HG03378 (cell line): ENCODE results near the gene TUBAL3.
"Not testable (repeated sequence)": the region's sequence is repeated elsewhere in the genome, so short reads cannot be mapped to it uniquely, and the experiment has no call there.

Experiments
- ATAC-seq: cut with Tn5 transposase; IDR thresholded peaks from one replicate; pipeline ENCODE4 v1.9.1; 2021; ENCODE audit warnings: mild to moderate bottlenecking, moderate library complexity; ENCODE audit not compliant: unreplicated experiment

Gene TUBAL3

DNA sequence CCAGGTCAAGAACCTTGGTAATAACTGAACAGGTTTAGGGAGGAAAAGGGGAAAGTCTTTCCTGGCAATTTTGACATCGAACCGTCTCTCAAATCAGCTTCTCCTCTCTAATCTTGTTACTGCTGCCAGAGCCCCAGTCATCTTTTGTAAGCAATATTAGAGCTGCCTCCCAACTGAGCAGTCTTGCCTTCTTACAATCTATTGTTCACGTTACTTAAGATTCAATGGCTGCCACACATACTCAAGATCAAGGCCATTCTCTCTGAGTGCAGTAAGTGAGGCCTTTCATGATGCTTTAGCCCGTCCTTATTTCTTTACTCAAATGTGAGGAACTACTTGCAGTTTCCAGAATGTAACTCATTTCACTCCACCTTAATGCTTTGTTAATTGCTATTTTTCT, 20.1 kb upstream of the TUBAL3 start:
- ATAC-seq: no peak

GRCh38 chr10:5423771-5424170, 19.1 kb upstream of the TUBAL3 start:
- ATAC-seq: no peak

DNA sequence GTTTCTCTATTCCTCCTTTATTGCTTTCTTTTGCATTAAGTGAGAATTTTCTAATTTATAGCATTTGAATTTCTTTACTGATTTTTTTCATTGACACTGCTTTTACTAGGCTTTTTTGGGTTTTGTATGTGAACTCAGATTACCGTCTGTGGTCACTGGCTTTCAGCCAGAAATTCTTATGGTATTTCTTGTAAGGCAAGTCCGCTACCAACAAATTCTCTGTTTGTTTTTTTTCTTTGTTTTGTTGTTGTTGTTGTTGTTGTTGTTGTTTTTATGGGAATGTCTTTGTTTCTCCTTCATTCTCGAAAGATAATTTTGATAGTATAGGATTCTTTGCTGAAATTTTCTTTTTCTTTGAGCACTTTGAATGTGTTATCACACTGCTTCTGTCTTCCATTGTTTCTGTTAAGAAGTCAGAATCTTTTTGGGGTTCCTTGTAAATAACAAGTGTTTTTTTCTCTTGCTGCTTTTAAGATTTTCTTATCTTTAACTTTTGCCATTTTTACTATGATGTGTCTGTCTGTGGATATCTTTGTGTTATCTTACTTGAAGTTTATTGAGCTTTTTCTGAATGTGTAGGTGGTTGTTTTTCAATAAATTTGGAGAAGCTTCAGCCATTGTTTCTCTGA, 15.0 kb upstream of the TUBAL3 start:
- no peak for ATAC-seq

GRCh38 chr10:5418584-5418983, 14.0 kb upstream of the TUBAL3 start:
- no peak for ATAC-seq

DNA sequence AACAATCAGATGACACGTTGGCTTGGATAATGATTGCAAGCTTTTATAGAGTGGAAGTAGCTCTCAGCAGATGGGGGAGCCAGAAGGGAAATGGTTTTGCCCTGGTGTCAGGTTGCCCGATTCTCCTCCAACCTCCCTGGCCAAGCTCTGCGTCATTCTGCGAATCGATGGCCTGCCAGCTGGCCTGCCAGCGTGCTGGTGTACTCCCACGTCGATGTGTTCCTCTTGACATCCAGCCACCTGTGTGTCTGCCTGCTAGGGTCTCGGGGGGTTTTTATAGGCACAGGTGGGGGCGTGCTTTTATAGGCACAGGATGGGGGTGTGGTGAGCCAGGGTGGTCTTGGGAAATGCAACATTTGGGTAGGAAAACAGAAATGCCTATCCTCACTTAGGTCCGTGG, 12.4 kb upstream of the TUBAL3 start:
- ATAC-seq: no peak

GRCh38 chr10:5413012-5413938, 8.6 kb upstream of the TUBAL3 start:
- ATAC-seq: no peak

GRCh38 chr10:5412277-5412941, 7.8 kb upstream of the TUBAL3 start, which contains the start of gene NET1:
NET1 (plus strand) TSS chr10:5412557; CDS start chr10:5412693, 136 bp downstream.
- ATAC-seq: peak; percentile 93

DNA sequence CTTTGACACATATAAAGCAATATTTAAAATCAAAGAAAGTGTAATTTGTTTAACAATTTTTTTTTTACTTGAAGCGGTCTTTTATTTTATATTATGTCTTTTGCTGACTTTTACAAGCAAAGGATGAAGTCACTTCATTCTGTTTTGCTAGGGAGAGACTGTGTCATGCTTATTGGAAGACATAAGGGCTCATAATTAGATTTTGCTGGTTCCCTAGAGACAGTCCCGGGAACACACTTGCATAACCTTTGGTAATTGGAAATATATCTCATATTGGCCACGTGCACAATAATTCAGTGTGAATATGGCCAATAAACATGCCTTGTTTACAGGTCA, 7.3 kb upstream of the TUBAL3 start:
- peak; percentile 13 for ATAC-seq

- ATAC-seq: not testable (repeated sequence)
Measured at GRCh38 chr10:5410787-5411186, 6.2 kb upstream of the TUBAL3 start.

GRCh38 chr10:5406918-5407317, 2.3 kb upstream of the TUBAL3 start:
- ATAC-seq: no peak

DNA sequence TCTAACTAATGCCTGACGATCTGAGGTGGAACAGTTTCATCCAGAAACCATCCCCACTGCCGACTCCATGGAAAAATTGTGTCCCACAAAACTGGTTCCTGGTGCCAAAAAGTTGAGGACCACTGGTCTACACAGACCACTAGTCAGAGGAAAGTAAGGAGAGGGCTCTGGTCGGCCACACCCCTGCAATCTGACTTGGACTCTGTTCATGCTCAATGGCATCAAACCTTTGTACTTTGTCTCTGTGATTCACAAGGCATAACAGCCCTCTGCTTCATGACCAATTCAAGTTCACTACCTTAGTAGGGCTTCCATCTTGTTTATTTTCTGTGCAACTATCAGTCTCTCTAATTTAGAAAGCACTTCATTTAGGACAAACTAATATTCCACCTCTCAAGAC, 1.8 kb downstream of the TUBAL3 start:
- ATAC-seq: no peak

GRCh38 chr10:5400468-5401240, 4.0 kb downstream of the TUBAL3 start:
- no peak for ATAC-seq

GRCh38 chr10:5399332-5399731, 5.3 kb downstream of the TUBAL3 start:
- no peak for ATAC-seq

- ATAC-seq: no peak
Measured at GRCh38 chr10:5396556-5397300, 7.9 kb downstream of the TUBAL3 start.

GRCh38 chr10:5395168-5395567, 9.5 kb downstream of the TUBAL3 start:
- ATAC-seq: no peak

DNA sequence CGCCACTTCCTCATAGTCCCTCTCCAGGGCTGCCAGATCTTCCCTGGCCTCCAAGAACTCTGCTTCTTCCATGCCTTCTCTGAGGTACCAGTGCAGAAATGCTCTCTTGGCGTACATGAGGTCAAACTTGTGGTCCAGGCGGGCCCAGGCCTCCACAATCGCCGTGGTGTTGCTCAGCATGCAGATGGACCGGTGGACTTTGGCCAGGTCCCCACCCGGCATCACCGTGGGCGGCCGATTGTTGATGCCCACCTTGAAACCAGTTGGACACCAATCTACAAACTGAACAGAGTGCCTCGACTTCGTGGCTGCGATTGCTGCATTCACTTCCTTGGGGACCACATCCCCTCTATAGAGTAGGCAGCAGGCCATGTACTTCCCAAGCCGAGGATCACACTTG, 11.1 kb downstream of the TUBAL3 start:
- no peak for ATAC-seq

DNA sequence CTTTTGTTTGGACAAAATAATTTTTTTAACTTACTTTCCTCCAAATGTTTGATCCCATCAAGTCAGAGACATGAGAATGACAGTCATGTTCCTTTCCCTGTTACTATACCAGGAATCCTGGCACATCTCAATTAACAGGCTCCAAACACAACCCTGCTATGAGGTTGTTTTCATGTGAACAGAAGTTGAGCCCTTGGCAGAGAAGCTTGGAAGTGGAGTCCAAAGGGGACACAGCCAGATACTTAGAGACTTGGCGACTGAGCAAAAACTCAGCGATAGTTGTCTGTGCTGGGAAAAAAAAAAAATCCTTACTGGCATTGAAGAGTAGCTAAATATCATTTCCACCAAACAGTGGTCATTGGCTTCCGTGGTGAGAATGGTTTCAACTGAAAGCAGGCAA, 12.8 kb downstream of the TUBAL3 start:
- ATAC-seq: no peak

DNA sequence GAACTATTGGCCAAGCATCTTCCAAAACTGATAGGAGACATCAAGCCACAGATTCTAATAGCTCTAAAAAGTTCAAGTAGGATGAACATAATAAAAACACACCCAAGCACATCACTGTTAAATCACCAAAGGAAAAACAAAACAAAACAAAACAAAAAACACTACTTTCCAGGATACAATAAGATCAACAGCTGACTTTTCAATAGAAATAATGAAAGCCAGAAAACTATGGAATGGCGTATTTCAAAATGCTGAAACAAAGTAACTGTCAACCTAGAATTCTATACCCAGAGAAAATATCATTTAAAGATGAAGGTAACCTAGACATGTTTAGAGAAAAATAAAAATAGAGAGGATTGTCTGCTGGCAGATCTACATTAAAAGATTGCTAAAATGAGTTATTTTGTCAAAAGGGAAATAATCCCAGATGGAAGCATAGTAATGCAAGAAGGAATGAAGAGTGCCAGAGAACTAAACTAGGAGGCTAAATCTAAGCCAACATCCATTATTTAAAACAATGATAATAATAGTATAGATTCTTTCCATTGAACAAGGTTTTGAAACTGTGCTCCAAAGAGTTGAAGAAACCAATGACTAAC, 13.9 kb downstream of the TUBAL3 start:
- no peak for ATAC-seq

- ATAC-seq: no peak
Measured at GRCh38 chr10:5387169-5387568, 17.5 kb downstream of the TUBAL3 start.

- no peak for ATAC-seq
Measured at GRCh38 chr10:5385224-5385623, 19.4 kb downstream of the TUBAL3 start.
